ENCODE results near the gene XPA. TPM values are rescaled to one million over a fixed set of nuclear protein-coding genes. Genes with fewer than 3 reads are reported as not detected.

XPA gene
- total and polyA plus RNA-seq, 2 of the 13 experiments (the other 11 are each of a cell fraction or from before 2014, with no cell fraction given), result 2.3 to 15.2 TPM

DNA sequence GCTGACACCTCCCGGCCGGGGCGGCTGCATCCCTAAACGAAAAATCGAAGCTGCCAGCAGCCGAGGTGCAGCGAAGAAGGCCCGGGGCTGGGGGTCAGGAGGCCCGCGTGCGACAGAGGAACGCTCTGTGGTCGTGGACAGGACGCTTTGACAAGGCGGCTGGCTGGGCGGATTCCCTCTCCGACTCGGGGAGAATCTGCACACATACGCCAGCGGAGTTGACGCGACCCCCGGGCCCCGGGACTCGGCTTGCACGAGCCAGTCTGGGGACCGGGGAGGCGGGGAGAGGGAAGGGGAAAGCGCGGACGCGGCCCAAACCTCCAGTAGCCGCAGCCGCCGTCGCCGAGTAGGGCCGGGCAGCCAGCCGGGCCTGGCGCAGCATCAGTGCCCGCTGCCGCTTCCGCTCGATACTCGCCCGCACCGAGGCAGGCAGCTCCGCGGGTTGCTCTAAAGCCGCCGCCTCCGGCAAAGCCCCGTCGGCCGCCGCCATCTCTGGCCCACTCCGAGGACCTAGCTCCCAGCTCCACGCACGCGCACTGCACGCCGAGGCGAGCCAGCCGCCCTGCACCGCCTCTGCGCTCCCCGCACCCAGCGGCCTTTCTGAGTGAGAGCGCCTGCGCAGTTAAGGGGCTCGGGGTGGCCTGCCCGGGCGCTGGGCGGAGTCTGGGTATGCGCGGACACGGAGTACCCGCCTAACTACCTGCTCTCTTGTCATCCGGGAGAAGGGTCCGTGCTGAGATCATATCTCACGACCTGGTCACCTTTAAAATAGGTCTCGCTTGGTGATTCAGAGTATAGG, at the start of gene XPA (continued):
- TF ChIP-seq DNMT1 (CRISPR knock-in tag; IDR thresholded peaks at IDR 0.05) (peak; percentile 82; the same call in 1 of the 2 replicates), ZNF629 (CRISPR knock-in tag; conservative IDR thresholded peaks at IDR 0.05) (no peak), CBX2 (IDR thresholded peaks at IDR 0.05; ENCODE audit: low read depth, low read length) (no peak), CBX2 (CRISPR knock-in tag; IDR thresholded peaks at IDR 0.05; ENCODE audit: low read depth) (no peak), NFYB (CRISPR knock-in tag; IDR thresholded peaks at IDR 0.05) (no peak), BCL3 (CRISPR knock-in tag; IDR thresholded peaks at IDR 0.05) (peak; percentile 94), ZNF577 (CRISPR knock-in tag; IDR thresholded peaks at IDR 0.05; ENCODE audit: borderline replicate concordance, low read depth) (no peak), ZNF800 (CRISPR knock-in tag; IDR thresholded peaks at IDR 0.05) (peak; percentile 42; the same call in 1 of the 2 replicates)
- TF ChIP-seq, protein P1, sequence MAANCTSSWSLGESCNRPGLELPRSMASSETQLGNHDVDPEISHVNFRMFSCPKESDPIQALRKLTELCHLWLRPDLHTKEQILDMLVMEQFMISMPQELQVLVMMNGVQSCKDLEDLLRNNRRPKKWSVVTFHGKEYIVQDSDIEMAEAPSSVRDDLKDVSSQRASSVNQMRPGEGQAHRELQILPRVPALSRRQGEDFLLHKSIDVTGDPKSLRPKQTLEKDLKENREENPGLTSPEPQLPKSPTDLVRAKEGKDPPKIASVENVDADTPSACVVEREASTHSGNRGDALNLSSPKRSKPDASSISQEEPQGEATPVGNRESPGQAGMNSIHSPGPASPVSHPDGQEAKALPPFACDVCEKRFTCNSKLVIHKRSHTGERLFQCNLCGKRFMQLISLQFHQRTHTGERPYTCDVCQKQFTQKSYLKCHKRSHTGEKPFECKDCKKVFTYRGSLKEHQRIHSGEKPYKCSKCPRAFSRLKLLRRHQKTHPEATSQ (CRISPR knock-in tag; IDR thresholded peaks at IDR 0.05; ENCODE audit: borderline replicate concordance), result no peak
- TF ChIP-seq, protein P2, sequence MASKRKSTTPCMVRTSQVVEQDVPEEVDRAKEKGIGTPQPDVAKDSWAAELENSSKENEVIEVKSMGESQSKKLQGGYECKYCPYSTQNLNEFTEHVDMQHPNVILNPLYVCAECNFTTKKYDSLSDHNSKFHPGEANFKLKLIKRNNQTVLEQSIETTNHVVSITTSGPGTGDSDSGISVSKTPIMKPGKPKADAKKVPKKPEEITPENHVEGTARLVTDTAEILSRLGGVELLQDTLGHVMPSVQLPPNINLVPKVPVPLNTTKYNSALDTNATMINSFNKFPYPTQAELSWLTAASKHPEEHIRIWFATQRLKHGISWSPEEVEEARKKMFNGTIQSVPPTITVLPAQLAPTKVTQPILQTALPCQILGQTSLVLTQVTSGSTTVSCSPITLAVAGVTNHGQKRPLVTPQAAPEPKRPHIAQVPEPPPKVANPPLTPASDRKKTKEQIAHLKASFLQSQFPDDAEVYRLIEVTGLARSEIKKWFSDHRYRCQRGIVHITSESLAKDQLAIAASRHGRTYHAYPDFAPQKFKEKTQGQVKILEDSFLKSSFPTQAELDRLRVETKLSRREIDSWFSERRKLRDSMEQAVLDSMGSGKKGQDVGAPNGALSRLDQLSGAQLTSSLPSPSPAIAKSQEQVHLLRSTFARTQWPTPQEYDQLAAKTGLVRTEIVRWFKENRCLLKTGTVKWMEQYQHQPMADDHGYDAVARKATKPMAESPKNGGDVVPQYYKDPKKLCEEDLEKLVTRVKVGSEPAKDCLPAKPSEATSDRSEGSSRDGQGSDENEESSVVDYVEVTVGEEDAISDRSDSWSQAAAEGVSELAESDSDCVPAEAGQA (IDR thresholded peaks at IDR 0.05; ENCODE audit: low read depth), result no peak
- TF ChIP-seq, protein P2 (CRISPR knock-in tag; IDR thresholded peaks at IDR 0.05; ENCODE audit: borderline replicate concordance), result no peak

Measured in HepG2 (cell line).